NCI-H1092 treated with DMSO at 0.1 percent for 48 hours (cell line): Measurements from ENCODE around the gene SFXN1.
A peak's percentile ranks its signal among the peaks of the same experiment; 100 is the strongest.
"Not testable (repeated sequence)": the region's sequence is repeated elsewhere in the genome, so short reads cannot be mapped to it uniquely, and the experiment has no call there.

Experiments used
- DNase-seq: peaks from one replicate; lab custom pipeline; 2025; lab: John Stamatoyannopoulos, UW

The SFXN1 gene

GRCh38 chr5:175478384-175479124 is at the start of gene SFXN1:
TSS of gene SFXN1 (plus strand) at chr5:175478560. CDS start at chr5:175492104, 13,544 bp downstream.
- DNase-seq = peak; percentile 48

DNA sequence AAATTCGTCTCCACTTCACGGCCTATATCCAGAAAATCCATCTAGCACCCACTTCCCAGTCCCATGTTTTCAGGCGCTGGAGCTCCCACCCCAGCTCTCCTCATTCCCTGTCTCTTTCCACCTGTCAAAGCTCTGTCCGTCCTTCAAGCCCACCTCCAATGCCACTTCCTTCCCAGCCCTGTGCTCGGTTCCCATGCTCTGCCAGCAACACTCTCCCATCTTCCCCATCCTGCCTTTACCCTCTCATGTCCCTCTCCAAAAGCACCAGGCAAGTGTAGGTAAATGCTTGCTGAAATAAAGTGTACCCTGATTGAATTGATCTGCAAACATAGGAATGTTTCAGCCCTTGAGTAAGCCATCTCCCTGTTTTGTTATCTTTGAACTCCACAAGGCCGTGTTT is 43.6 kb upstream of the SFXN1 start:
- no peak for DNase-seq

DNA sequence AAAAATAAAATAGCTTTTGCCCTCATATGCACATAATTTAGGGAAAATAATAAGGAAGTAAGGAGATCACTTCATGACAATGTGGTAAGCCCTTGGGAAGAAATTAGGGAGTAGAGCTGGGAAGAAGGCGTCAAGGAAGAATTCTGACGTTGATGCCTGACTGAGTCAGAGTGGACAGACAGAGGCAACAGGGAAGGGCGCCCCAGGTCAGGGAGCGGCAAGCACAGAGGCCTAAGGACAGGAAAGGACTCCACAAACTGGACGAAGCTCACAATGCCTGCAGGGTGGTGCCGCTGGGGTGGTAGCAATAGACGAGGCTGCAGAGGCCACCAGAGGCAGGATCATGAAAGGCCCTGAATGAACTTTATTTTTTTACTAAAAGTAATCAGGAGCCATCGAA is 42.0 kb upstream of the SFXN1 start:
- DNase-seq = no peak

DNA sequence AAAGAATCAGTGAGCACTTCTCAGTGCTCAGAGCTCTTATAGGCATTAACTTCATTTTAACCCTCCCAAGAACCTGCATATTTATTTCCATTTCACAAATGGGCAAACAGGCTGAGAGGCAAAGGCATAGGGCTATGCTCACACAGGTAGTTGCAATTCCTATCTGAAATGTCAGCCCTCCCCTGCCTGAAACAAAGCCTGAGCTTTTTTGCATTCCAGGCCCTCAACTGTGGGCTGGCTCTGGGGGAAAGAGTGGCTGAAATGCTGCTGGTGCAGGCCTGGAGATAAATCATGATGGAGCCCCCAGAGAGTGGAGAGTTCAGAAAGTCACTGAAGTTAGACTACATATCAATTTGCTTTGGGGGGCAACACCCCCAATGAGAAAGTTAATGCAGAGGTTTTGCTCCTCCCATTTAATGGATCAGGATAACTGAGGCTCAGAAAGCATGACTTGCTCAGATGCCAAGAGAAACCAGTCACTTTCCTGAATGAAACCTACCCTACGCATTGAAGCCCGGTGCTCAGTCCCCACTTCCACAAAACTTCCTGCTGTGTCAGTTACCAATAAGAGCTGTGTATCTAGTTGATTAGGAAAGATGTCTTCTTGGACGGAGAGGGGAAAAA is 40.0 kb upstream of the SFXN1 start:
- no peak for DNase-seq

DNA sequence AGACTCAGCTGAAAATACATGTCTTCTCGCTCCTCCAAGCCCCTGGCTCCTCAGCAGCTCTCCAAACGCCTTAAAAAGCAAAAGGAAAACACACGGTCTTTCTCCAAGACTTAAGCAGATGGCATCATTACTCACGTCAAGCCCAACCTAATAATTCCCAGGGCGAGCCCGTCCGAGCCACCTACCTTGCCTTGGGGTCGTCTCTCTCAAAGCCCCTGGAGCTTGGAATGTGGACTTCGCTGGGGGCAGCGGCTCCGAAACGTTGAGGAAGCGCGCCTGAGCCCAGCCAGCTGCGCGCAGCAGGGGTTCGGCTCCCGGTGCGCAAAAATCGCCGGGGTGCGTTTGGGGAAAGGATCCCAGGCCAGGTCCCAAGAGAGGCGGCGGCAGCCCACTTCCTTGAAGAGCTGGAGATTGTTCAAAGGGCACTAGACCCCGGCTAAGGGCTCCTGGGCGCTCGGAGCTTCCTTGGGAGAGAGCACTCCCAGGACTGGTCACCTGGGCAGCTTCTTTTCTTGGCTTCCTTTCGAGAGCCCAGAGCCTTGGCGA is 34.8 kb upstream of the SFXN1 start:
- DNase-seq = no peak

DNA sequence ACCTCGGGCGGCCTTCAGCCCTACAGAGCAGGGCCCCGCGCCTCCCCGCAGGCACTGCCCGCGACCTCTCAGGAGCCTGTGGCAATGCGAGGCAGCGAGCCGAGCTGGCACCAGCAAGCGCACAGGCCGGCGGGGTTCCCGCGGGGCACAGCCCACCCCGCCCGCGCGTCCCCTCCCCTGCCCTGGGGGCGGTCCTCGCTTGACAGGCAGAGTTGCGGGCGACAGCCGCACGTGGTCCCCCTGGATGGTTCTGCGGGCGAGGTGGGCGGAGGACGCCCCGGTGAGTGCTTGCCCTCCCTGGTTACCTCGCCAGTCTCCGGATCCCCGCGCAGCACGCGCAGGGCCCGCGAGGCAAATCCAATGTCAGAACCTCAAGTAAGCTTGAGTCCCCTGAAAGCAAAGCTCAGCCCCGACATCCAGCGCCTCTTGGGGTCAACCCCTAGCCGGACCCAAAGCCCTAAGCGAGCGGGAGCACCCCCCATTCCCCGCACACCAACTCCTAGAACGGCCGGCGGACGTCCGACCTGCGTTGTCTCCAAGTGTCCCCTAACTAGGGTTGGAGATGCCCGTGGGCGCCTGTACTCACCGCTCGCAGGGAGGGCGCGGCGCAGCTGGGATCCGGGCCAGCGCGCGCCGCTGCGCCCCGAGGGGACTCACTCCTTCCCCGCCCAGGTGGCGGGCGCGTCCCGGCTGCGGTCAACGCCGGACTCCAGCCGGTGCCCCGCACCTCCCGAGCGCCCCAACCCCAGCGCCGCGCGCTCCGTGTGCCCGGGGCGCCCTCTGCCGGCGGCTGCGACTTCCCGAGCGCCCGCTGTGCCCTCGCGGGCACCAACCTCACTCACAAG is 34.1 kb upstream of the SFXN1 start, which contains the start of gene DRD1:
DRD1 (minus strand) TSS at position 123 of the 845 bp plus-strand sequence. CDS start 1,083 bp downstream, outside the sequence.
- no peak for DNase-seq

DNA sequence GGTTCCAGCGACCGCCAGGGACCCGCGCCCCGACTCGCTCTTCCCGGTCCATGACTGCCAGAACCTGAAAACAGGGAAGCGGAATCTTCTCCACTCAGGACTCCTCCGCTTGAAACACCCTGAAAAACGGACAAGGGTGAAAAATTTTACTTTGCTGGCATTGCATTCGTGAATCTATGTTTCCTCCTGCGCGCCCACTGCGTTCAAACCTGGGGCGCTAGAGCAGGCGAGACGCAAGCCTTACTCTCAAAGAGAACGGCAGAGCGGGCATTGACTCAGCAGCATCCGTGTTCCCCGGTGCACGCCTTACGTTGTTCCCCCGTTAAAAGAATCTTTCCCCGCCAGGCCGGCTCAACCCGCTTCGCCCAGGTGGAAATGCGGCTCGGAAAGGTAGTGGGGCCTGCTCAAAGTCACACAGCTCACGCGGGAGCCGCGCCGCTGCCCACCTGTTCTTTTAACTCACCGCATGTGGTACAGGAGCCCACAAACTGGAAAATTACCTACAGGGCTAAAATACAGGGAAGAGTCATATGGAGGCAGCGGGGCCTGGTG is 33.4 kb upstream of the SFXN1 start:
- no peak for DNase-seq

GRCh38 chr5:175446378-175446777 is 32.0 kb upstream of the SFXN1 start:
- not testable (repeated sequence) for DNase-seq

GRCh38 chr5:175447571-175447970 is 30.8 kb upstream of the SFXN1 start:
- no peak for DNase-seq

DNA sequence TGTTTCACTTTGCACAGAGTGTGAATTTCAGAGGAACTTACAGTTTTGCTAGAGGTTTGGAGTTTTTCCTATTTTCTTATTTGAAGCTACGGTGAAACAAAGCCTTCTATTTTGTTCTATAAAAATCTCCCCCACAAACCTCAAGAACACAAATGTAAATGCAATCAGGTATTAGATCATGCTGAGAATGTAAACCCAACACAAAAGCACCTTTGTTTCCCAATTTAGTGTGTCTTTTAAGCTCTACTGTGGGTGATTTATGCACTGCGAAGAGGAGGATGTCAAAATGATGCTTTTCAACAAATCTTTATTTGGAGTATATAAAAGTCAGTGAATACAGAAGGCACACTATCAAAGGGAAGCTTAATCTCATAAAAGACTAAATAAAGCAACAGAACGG is 30.1 kb upstream of the SFXN1 start:
- DNase-seq = no peak

GRCh38 chr5:175452166-175452565 is 26.2 kb upstream of the SFXN1 start:
- DNase-seq = peak; percentile 11

- not testable (repeated sequence) for DNase-seq
Measured at GRCh38 chr5:175454338-175454737, 24.0 kb upstream of the SFXN1 start.

- no peak for DNase-seq
Measured at GRCh38 chr5:175456105-175456742, 22.1 kb upstream of the SFXN1 start.

GRCh38 chr5:175457466-175457865 is 20.9 kb upstream of the SFXN1 start:
- no peak for DNase-seq

GRCh38 chr5:175460126-175460525 is 18.2 kb upstream of the SFXN1 start:
- DNase-seq = peak; percentile 0

GRCh38 chr5:175460552-175460951 is 17.8 kb upstream of the SFXN1 start:
- DNase-seq = no peak

- DNase-seq = no peak
Measured at GRCh38 chr5:175461370-175461769, 17.0 kb upstream of the SFXN1 start.

DNA sequence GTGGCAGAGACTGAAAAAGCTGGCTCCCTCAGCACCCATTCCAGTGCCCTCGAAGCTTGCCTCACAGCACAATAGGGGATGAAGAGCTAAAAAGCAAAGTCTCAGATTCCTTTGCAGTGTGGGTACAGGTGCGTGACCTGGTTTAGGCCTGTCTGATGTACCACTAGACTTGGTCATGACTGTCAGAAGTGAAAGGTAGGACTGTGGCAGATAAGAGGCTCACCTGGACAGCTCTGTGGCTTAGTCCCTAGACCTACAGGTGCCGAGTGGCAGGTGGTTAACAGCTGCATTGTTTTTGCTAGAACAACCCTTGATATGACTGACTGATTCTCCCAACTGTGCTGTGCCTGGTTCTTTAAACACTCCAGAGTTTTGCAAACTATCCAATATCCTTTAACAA is 14.7 kb upstream of the SFXN1 start:
- peak; percentile 21 for DNase-seq

GRCh38 chr5:175464074-175464941 is 14.1 kb upstream of the SFXN1 start:
- DNase-seq = peak; percentile 56

GRCh38 chr5:175464942-175465233 is 13.5 kb upstream of the SFXN1 start:
- DNase-seq = no peak

GRCh38 chr5:175465282-175465681 is 13.1 kb upstream of the SFXN1 start:
- no peak for DNase-seq
